NT2/D1 (cell line): Measurements from ENCODE around the gene ARAP2.
"Not testable (repeated sequence)": the region's sequence is repeated elsewhere in the genome, so short reads cannot be mapped to it uniquely, and the experiment has no call there.

Experiments
- DNase-seq: peaks from one replicate; pipeline ENCODE4 v3.0.0-alpha.2; 2011; ENCODE audit warnings: low read depth, low spot score
- H3K27me3 ChIP-seq: 2 replicates; pipeline ENCODE4 v1.6.0; 2011; ENCODE audit warnings: mild to moderate bottlenecking; ENCODE audit not compliant: insufficient read length, insufficient read depth
- H3K36me3 ChIP-seq: 2 replicates; pipeline ENCODE4 v1.6.1; 2011; ENCODE audit warnings: mild to moderate bottlenecking, low read length, mixed read lengths; ENCODE audit not compliant: insufficient read depth, insufficient read length
- H3K4me1 ChIP-seq: 2 replicates; pipeline ENCODE4 v1.5.1; 2011; ENCODE audit not compliant: insufficient read depth, insufficient read length
- H3K4me3 ChIP-seq: 2 replicates; pipeline ENCODE4 v1.5.1; 2011; ENCODE audit warnings: low read depth; ENCODE audit not compliant: insufficient read length
- H3K9ac ChIP-seq: 2 replicates; pipeline ENCODE4 v1.6.0; 2011; ENCODE audit warnings: low read depth; ENCODE audit not compliant: insufficient read length
- H3K9me3 ChIP-seq: 2 replicates; pipeline ENCODE4 v1.5.1; 2011; ENCODE audit warnings: mild to moderate bottlenecking, low read length; ENCODE audit not compliant: insufficient read depth
- SUZ12 ChIP-seq: IDR thresholded peaks from 2 replicates; pipeline ENCODE4 v1.6.1; 2011; ENCODE audit not compliant: insufficient read length, insufficient read depth; ENCODE audit errors: extremely low read depth
- YY1 ChIP-seq: IDR thresholded peaks from 2 replicates; pipeline ENCODE4 v1.6.1; 2011; ENCODE audit not compliant: insufficient read length, insufficient read depth
- ZNF274 ChIP-seq: IDR thresholded peaks from 2 replicates; pipeline ENCODE4 v1.6.1; 2011; ENCODE audit warnings: mild to moderate bottlenecking, low read depth, low read length

The ARAP2 gene

GRCh38 chr4:36189511-36190226, 54.6 kb downstream of the ARAP2 start:
- Histone ChIP-seq H3K4me1 (no peaks in the 10 kb centered on the region), H3K9ac (no peak overlapping the region), H3K36me3 (no peaks in the 10 kb centered on the region), H3K4me3 (no peak overlapping the region), H3K9me3 (no peaks in the 10 kb centered on the region), H3K27me3 (no peaks in the 10 kb centered on the region)
- TF ChIP-seq YY1 (no peak), SUZ12 (no peak), ZNF274 (no peak)
- DNase-seq, result no peak

- TF ChIP-seq ZNF274, result no peak
- TF ChIP-seq YY1, result no peak
- no peak for TF ChIP-seq SUZ12
- peak; percentile 9 for DNase-seq
- no peaks in the 10 kb centered on the region for H3K27me3 ChIP-seq
- H3K4me3 ChIP-seq, result no peak overlapping the region
- H3K36me3 ChIP-seq, result no peaks in the 10 kb centered on the region
- H3K4me1 ChIP-seq, result no peaks in the 10 kb centered on the region
- H3K9ac ChIP-seq, result no peak overlapping the region
- no peaks in the 10 kb centered on the region for H3K9me3 ChIP-seq
These were observed 56.5 kb downstream of the ARAP2 start for GRCh38 chr4:36187723-36188333.

- no peak overlapping the region for H3K4me3 ChIP-seq
- H3K4me1 ChIP-seq, result no peaks in the 10 kb centered on the region
- H3K9me3 ChIP-seq, result no peaks in the 10 kb centered on the region
- no peak overlapping the region for H3K9ac ChIP-seq
- TF ChIP-seq SUZ12 (no peak), ZNF274 (no peak), YY1 (no peak)
- no peaks in the 10 kb centered on the region for H3K27me3 ChIP-seq
- DNase-seq, result no peak
- H3K36me3 ChIP-seq, result no peaks in the 10 kb centered on the region
These were observed 60.5 kb downstream of the ARAP2 start for GRCh38 chr4:36183665-36184393.

- no peaks in the 10 kb centered on the region for H3K9me3 ChIP-seq
- no peak overlapping the region for H3K4me3 ChIP-seq
- TF ChIP-seq ZNF274, result no peak
- TF ChIP-seq SUZ12, result no peak
- TF ChIP-seq YY1, result no peak
- no peak for DNase-seq
- no peaks in the 10 kb centered on the region for H3K27me3 ChIP-seq
- no peaks in the 10 kb centered on the region for H3K36me3 ChIP-seq
- no peaks in the 10 kb centered on the region for H3K4me1 ChIP-seq
- H3K9ac ChIP-seq, result no peak overlapping the region
These were observed 61.1 kb downstream of the ARAP2 start for GRCh38 chr4:36183232-36183631.

- not testable (repeated sequence) for H3K36me3 ChIP-seq
These were observed 62.0 kb downstream of the ARAP2 start for GRCh38 chr4:36182315-36182714.

GRCh38 chr4:36180206-36180605, 64.1 kb downstream of the ARAP2 start:
- no peak overlapping the region for H3K9ac ChIP-seq
- no peaks in the 10 kb centered on the region for H3K36me3 ChIP-seq
- no peaks in the 10 kb centered on the region for H3K4me1 ChIP-seq
- no peak overlapping the region for H3K4me3 ChIP-seq
- H3K27me3 ChIP-seq, result no peaks in the 10 kb centered on the region
- no peak for DNase-seq
- no peak for TF ChIP-seq ZNF274
- no peak for TF ChIP-seq YY1
- no peak for TF ChIP-seq SUZ12
- H3K9me3 ChIP-seq, result no peaks in the 10 kb centered on the region

More at GRCh38 chr4:36182315-36182714, 62.0 kb downstream of the ARAP2 start:
- H3K9ac ChIP-seq, H3K9me3 ChIP-seq, H3K27me3 ChIP-seq, H3K4me3 ChIP-seq, H3K4me1 ChIP-seq, DNase-seq: not testable (repeated sequence)

- no peak overlapping the region for H3K4me3 ChIP-seq
- no peak for DNase-seq
- no peaks in the 10 kb centered on the region for H3K36me3 ChIP-seq
- H3K27me3 ChIP-seq, result no peaks in the 10 kb centered on the region
- H3K9ac ChIP-seq, result no peak overlapping the region
- no peaks in the 10 kb centered on the region for H3K4me1 ChIP-seq
- no peaks in the 10 kb centered on the region for H3K9me3 ChIP-seq
- no peak for TF ChIP-seq ZNF274
- no peak for TF ChIP-seq SUZ12
- TF ChIP-seq YY1, result no peak
These were observed 65.8 kb downstream of the ARAP2 start for GRCh38 chr4:36178484-36178883.
